HUDEP-2 (cell line): ENCODE results near the gene TMEM150C.
A peak's percentile ranks its signal among the peaks of the same experiment; 100 is the strongest.

Experiments
- DNase-seq, 76 experiments: peaks; one replicate each; lab custom pipeline; 2025; ENCODE audit not compliant: unreplicated experiment in 76 of 76; lab: John Stamatoyannopoulos, UW

TMEM150C gene

DNA sequence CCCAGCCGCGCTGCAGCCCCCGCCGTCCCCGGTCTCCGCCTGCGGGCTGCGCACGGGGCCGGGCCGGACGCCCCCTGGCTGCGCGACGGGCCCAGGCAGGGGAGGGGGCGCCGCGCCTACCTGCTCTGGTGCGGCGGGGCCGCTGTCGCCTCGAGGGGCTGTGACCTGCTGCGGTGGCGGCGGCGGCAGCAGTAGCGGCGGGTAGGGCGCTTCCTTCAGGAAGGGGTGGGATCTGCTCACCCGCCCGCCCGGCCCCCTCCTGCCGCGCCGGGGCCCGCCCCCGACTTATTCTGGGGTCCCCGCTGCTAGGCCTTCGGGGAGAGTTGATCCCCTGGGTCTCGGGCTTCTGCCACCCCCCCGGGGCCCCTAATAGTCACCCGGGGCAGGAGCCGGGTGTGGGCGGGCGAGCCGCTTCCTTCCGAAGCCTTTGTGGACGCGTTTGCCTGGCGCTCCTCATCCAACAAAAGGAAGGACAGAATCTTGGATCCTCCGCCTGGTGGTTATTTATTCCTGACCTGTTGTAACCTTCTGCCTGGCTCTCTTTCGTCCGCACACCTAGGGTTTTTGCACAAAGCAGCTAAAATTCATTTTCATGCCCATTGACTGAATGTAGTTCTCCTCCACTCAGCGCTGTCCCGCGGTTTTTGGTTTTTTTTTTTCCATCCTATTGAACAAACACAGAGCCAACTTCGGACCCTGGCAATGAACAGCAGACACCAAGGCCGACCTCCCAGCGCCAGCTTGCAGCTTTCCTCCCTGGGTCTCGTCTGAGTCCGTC is at the start of gene TMEM150C:
Gene TMEM150C (minus strand): TSS at position 203 of the 778 bp plus-strand sequence. CDS start 57,331 bp downstream, outside the sequence.
- peak in 1 of 76 experiments; percentile 2 for DNase-seq

DNA sequence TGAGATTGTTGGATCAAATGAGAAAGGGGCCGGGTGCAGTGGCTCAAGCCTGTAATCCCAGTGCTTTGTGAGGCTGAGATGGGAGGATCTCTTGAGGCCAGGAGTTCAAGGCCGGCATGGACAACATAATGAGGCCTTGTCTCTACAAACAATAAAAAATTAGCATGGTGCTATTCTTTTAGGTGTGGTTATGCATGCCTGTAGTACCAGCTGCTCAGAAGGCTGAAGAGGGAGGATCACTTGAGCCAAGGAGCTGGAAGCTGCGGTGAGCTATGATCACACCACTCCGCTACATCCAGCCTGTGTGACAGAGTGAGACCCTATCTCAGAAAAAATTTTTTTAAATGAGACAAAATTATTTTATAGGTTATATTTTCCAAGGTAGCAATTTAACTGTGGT is 49.7 kb upstream of the TMEM150C start:
- no peak for DNase-seq

DNA sequence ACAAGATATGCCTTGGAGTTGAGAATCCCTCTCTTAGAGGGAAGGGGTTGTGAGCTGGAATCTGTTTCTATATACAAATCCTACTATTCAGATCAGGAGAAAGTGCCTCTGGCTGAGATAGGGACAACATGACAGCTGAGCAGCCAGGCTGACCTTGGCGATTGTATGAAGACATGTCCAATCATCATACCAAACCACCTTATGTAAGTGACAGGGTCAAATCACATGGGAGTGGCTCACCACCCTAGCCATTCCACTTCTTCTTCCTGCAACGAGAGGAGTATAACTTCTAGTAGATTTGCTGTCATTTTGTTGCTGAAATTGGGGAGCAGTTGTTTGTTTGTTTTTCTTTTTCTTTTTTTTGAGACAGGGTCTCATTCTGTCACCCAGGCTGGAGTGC is 48.3 kb upstream of the TMEM150C start:
- no peak for DNase-seq

DNA sequence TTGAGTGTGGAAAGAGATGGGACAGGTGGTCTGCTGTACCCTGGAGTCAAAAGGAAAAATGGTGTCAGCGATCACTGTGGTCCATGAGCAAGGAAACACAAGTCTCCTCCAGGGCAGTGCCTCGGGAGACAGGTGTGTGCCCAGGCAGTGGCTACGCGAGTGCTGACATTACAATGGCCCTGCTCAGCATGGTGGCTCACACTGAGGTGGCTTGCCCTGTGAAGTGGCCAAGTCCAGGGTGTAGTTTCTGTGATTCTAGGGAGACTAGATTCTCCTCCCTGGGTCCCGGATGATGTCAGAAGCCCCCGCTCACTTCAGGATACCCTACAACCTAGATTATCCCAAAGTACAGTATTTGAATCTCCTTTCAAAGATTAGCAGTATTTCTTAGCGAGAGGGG is 44.8 kb upstream of the TMEM150C start:
- DNase-seq, result peak in 1 of 76 experiments; percentile 3

DNA sequence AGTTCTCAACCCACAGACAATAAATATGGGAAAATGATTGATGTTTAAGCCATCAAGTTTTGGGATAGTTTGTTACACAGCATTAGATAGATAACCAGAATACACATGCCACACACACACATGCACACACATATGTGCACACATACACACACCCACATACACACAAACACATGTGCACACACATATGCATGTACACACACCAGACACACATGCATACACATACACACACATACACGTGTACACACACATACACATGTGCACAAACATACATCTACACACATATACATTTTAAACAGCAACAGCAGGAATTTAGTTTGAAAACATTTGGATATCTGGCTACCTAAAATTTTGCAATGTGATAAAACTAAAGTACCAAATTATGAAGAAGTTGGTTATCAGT is 42.7 kb upstream of the TMEM150C start:
- no peak for DNase-seq

DNA sequence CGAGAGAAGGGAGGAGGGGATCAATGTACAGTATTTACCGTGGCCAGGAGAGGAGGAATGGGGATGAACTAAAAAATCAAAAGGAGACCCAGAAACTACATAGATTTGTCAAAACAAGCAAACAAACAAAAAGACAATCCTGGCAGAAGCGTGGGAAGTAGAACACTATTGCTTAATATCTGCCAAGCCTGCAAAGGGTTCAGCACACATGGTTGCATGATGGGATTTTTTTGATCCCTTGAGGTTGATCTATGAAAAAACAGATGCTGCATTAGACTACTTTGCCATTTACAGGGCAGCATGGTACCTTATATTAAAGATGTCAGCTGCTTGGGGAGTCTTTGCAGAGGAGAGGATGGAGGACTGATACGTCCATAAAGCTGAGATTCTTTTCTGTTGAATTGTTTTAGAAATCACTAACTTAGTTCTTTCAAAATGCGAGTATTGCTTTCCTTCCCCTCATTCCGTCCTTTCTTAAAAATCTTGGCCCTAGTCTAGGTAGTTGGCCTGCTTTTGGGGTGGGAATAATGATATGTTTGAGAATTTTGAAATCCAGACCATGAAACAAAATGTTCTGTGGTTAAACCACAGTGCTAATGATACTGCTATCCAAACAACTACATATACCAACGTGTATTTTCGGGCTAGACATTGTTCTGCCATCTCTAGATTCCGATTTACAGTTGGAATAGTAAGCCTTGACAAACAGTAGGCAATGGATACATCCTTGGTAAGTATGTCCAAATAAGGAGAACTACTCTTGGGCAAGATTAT is 39.6 kb upstream of the TMEM150C start:
- DNase-seq, result no peak

DNA sequence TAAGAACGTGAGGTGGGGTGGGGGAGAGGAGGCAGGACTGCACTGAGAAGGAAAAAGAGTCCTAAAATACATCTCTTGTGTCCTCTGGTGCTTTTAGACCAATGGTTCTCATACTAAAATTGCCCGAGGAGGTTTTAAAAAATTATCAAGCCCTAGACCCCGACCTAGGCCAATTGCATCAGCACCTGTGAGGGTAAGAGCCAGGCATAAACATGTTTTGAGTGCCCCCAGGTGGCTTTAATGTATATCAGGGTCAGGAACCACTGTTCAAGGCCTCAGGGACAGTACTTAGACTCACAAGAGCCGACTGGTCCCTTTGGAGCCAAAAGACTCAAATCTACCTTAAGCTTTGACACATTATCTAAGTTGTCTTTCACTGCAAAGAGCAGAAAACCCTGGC is 37.5 kb upstream of the TMEM150C start:
- DNase-seq, result peak in 3 of 76 experiments; percentile 1 to 2 (median 1)

DNA sequence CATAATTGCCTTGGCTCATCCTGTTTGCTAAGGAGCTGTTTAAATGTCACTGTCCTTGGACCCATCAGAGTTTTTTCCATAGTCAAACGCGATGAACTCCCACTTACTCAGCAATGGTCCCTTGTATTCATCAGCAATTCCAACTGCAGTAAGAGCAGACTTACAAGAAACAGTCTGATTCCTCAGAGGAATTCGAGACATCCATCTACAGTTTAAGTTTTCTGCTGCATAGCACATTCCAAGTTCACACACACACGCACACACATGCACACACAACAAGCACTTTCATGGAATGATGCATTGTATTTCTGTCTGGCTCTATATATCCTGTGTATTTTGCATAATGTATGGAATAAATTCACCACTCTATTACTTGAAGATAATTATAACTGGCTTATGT is 32.7 kb upstream of the TMEM150C start:
- no peak for DNase-seq

DNA sequence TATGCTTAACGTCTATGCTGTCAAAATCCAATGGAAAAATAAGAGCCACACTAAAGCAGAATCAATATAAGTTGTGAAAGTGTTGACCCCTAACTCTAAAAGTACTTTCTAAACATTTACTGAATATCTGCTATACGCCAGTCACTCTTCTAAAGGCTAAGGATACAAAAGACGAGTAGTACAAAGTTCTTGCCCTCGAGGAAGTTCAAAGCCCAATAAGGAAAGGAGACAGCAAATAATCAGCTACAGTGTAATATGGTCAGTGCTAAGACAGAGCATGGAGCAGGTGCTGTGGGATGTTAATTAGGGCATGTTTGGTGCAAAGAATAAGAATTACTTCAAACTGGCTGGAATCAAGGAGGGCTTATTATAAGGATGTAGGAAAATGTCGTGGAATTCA is 31.6 kb upstream of the TMEM150C start:
- no peak for DNase-seq

DNA sequence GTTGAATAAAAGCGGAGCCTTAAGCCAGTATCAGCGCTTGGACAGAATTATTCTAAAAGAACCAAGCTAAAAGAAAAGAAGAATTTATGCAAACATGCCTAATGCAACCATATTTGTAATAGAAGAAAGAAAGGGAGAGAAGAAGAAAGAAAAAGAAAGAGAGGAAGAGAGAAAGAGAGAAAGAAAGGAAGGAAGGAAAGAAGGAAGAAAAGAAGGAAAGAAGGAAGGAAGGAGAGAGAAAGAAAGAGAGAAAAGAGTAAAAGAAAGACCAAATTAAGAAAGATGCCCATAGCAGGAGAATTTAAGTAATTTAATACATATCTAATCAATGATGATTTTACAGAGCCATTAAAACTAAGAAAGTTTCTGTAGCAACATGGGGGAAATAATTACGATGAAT is 30.9 kb upstream of the TMEM150C start:
- DNase-seq, result no peak

DNA sequence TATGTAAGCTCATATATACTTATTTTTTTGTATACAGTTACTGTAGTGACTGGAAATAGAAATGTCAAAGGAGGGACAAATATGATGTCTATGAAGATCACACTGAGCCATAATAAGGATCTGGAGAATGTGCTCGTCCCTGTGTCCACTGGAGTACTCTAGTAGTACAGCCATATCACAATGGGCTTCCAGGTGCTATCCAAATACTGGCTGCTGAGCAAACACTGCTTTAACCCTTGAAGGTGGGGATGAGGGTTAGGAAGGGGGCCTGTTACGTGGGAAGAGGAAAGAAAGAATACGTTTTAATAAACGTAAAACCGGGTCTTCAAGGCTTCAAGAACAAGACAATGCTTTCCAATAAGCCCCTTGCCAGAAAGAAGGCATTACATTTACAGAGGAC is 29.8 kb upstream of the TMEM150C start:
- no peak for DNase-seq

DNA sequence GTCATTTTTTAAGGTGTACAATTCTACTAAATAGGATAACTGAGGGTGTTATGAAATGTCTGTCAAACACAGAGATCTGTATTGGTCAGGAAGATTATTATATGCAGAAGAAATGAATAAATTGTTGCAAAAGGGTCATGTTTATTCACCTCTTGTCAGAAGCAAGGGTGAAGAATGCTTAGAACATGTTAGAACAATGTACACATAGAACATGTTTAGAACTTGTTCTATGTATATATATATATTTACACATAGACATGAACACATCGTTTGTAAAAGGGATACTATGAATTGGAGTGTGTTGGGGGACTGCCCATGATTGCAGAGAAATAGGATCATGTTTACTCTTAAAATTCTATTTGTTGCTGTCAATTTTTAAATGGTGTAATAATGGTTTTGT is 28.0 kb upstream of the TMEM150C start:
- DNase-seq, result no peak

DNA sequence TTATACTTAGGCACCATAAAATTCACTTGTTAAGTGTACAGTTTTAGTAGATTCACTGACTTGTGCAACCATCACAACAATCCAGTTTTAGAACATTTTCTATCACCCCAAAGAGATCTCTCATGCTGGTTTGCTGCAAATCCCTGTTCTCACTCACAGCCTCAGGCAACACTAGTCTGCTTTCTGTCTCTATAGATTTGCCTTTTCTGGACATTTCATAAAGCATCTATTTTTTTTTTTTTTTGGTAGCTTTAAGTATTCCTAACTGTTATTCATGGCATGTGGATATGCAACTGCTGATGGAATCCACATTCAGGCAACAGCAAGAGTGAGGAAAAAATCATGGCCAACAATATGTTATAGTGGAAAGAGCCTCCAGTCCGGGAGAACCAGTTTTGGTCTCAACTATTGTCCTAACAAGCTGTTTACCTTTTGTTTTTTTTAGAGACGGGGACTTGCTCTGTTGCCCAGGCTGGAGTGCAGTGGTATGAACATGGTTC is 27.0 kb upstream of the TMEM150C start:
- DNase-seq, result no peak

DNA sequence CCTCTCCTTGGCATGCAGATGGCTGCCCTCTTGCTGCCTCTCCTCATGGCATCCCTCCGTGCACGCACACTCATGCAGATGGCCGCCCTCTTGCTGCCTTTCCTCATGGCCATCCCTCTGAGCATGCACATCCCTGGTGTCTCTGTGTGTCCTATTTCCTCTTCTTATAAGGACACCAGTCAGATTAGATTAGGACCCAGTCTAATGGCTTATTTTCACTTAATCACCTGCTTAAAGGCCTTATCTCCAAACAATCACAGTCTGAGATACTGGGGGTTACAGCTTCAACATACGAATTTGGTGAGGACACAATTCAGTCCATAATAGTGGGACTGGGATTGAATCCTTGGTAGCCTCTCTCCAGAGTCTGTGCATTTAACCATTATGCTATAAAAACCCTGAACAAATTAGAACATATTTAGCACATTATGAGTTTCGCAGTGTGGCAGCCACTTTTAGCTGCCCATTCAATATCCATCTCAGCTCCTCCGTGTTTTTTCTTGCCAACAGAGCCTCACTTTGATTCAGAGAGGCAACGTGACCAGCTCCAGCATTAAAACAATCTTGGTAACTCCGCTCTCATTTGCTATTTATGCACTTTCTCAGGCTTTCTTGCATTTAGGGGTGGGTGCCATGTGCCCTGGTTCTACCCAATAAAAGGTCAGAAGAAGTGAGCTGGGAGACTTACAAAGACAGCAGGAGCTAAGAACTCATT is 26.2 kb upstream of the TMEM150C start:
- no peak for DNase-seq

DNA sequence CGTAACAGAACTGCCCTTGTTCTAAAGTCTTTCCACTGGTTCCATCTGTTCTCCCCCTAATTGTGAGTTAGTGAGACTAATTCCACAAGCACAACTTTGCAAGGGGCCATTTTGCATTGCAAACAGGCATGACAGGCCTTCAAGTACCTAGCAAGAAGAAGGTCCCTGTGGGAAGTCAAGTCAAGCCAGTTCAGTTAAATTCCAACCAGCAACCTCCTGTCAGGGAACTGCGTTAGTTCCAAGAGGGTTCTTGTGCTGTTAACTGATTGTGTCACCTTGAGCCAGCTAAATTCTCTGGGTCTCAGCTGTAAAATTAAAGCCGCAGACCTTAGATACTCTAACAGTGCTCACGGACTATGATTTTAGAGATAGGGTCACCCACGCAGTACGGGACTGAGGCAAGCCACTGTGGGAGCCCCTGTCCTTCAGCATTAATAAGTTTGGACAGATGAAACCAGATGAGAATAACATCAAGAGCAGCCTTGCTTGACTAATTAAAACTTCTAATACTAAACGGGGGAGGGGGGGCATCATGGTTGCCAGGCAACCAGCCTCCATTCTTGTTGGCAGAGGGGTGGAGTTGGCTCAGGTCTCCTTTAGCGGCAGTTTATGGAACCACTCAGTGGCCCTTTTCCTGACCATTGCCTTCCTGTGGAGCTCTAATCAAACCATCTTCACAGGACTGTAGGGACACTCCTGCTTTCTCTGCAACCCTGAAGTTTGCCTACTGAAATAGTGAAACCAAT is 24.1 kb upstream of the TMEM150C start:
- no peak for DNase-seq

DNA sequence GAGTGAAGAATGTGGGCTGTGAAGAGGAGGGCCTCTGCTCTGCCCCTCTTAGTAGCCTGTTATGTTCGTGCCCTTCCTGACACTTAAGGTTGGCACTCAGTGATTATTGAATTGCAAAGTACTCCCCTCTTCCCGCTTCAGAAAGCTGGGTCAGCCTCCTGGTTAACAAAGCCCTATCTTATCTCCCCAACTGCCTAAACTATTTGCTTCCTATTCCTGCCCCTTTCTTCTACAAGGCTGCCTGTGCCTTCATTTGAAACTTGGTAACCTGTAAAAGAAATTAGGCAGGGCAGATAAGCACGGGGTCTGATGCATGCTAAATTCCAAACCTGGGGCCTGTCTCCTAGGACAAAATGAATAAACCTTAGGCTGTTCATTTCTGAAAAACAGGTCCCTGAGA is 23.1 kb upstream of the TMEM150C start:
- DNase-seq, result peak in 2 of 76 experiments; percentile 1 to 9

DNA sequence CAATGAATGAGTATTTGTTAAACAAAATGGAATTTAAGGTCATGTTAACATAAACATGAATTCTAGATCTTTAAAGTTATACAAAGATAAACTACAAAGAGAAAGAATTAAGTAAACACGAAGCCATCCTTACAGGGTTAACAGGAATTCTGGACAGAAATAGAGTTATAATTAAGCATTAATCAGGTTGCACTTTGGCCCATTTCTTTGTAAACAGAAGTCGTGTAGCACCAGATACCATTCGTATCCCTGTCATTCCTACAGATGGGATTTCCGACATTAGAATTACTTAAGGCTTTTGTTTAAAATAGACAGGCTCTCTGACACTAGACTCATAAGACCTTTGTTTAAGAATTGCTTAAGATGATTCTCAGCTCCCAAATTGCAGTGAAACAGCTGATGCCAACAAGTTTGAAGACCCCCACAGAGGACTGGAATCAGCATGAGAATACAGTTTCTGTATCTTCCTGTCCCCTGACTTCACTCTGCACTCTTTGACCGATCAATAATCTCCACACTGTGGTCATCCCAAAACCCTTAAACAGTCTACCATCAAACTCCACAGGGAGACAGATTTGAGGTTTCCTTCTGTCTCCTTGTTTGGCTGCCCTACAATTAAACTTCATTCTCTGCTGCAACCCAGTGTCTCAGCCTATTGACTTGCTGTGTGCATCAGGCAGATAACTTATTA is 22.3 kb upstream of the TMEM150C start:
- DNase-seq, result no peak

DNA sequence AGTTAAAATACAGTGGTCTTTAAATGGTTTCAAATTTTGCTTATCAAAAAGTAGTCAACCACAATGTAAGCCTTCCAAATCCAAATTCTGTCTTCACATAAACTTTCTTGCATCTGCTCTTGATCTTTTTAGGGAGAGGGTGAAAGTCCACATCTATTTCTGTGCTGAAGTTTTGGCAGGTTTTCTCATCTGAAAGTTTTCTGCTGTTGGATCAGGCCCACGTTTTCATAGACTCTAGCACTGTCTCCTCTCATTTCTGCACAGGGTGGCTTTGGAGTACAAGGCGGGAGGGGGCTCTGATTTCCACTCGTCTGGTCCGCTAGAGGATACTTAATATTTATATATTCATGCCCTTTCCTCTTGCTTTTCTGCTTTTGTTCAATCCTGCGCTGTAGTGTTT is 18.1 kb upstream of the TMEM150C start:
- DNase-seq, result no peak

DNA sequence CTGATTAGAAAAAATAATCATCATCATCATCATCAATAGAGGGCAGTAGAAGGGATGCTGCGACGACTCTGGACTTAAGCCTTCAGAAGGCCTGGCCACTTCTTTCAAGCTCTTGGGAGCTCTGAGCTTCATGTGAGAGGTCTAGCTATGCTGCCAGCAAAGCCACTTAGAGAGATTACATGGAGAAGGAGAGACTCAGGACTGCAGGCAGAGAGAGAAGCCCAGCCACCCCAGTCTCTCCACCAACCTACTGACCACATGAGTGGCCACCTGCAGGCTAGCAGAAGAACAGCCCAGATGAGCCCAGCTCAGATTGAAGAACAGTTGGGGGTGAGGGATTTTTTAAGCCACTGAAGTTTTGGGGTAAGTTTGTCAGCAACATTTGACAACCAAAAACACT is 17.1 kb upstream of the TMEM150C start:
- peak in 2 of 76 experiments; percentile 3 to 5 for DNase-seq

DNA sequence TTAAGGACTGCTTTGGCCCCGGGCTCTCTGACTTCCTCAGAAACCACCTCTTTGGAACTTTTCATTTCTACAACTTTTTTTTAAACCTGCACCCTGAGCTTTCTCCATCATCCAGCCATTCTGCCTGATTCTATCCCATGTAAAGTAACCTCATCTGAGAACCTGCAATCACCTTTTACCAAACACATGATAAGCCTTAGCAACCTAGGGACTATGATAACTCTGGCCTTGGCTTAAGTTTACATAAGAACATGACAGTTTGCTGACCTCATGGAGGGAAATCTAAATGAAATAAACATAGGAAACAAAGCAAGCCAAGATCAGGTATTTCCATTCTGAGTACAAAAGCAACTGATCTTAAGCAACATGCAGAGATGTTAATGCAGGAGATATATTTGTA is 15.7 kb upstream of the TMEM150C start:
- no peak for DNase-seq
